Thoracic aorta (tissue), 2 donors: ENCODE data around the gene TIMM23. TPM values are rescaled to one million over a fixed set of nuclear protein-coding genes. Genes with fewer than 3 reads are reported as not detected.
"Not testable (repeated sequence)": the region's sequence is repeated elsewhere in the genome, so short reads cannot be mapped to it uniquely, and the experiment has no call there.

ENCODE experiments used
- ATAC-seq: fragments of 150-250 bp; one replicate; pipeline ENCODE4 v1.8.0; 2017; ENCODE audit warnings: low read depth; ENCODE audit not compliant: insufficient number of reproducible peaks, low FRiP score
- DNase-seq: peaks from one replicate; pipeline ENCODE4 v3.0.0-alpha.2; 2020; ENCODE audit warnings: low spot score
- H3K27ac ChIP-seq, 2 donors: fragments of 200-600 bp; sonication (generic); 1 replicate in 1 of 2; 2 replicates in 1 of 2; pipeline ENCODE4 v1.5.1; 2016; ENCODE audit warnings: mild to moderate bottlenecking in 2 of 2, moderate library complexity in 2 of 2
- H3K27me3 ChIP-seq: fragments of 200-600 bp; sonication (generic); replicated peaks from 2 replicates; pipeline ENCODE4 v1.6.0; 2016; ENCODE audit warnings: mild to moderate bottlenecking; ENCODE audit not compliant: insufficient read depth
- H3K36me3 ChIP-seq: fragments of 200-600 bp; sonication (generic); one replicate; pipeline ENCODE4 v1.5.1; 2016
- H3K4me1 ChIP-seq, 2 donors: fragments of 200-600 bp; sonication (generic); 1 replicate in 1 of 2; 2 replicates in 1 of 2; pipeline versions ENCODE4 v1.5.1 to v1.6.0; 2016; ENCODE audit warnings: low read depth in 2 of 2, mild to moderate bottlenecking in 1 of 2; ENCODE audit not compliant: control insufficient read depth in 1 of 2
- H3K4me3 ChIP-seq: fragments of 200-600 bp; sonication (generic); 2 replicates; pipeline ENCODE4 v1.5.1; 2016; ENCODE audit warnings: mild to moderate bottlenecking
- H3K9me3 ChIP-seq: fragments of 200-600 bp; sonication (generic); 2 replicates; pipeline ENCODE4 v1.5.1; 2016
- total RNA-seq, 2 donors: library from RNA; depleted of rRNA; stranded (reverse); fragments of >200 nt; gene quantifications; one replicate each; pipeline versions ENCODE4 v1.1.0 to v1.2.3, GENCODE V29; 2016

Gene TIMM23, protein sequence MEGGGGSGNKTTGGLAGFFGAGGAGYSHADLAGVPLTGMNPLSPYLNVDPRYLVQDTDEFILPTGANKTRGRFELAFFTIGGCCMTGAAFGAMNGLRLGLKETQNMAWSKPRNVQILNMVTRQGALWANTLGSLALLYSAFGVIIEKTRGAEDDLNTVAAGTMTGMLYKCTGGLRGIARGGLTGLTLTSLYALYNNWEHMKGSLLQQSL
- total RNA-seq, result 10 to 100 TPM; 37.9 to 51.5 TPM

DNA sequence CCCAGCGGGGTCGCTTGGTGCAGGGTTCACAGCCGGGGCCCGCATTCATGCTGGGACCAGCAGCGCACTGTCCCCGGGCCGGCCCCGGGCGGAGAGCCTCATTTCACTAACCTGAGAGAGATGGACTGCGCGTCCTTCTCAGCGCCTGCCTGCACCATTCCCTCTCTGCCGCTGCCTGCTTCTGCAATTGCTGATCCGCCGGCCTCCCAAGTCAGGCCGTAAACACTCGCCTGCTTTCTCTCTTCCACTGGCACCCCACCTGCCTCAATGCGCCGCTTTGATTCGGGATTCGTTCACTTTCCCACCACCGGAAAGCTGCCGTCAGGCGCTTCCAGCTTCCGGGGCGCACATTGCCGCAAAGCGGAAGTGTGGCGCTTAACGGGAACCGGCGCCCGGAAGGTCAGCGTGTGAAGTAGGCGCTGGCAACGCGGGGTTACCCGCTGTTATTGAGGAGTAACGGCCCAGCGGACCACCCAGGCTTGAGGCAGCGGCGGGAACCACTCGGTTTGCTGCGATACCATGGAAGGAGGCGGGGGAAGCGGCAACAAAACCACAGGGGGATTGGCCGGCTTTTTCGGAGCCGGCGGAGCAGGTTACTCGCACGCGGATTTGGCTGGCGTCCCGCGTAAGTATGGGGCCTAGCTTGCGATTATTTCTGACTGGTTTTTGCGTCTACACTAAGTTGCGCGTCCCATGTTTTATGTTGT is at the start of gene TIMM23:
Gene TIMM23, plus strand, starts transcription at position 384 of the 707 bp plus-strand sequence. Its CDS starts 136 bp downstream, at position 520.
- H3K36me3 ChIP-seq, H3K27me3 ChIP-seq, H3K9me3 ChIP-seq: not testable (repeated sequence)
- peak within 1 kb of the TSS; percentile 84 for H3K4me3 ChIP-seq
- peak; percentile 49 for ATAC-seq
- H3K4me1 ChIP-seq, result peaks cover 18 to 19% of the 10 kb centered on the region in 2 donors
- peak; percentile 11 for DNase-seq
- H3K27ac ChIP-seq, result peak within 1 kb of the TSS; percentile 38 to 67

DNA sequence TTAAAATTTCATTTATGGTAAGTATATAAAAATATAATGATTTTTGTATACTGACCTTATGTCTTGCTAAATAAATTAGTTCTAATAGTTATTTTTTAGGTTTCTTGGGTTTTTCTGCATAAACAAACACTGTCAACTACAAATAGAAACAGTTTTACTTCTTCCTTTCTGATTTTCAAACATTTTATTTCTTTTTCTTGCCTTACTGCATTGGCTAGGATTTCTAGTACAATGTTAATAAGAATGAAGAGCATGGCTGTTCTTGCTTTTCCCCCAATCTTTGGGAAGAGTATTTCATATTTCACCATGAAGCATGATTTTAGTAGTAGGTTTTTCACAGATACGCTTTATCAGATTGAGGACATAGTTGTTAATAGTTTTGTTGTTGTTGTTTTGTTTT is 45.5 kb upstream of the TIMM23 start:
- H3K4me3 ChIP-seq, H3K36me3 ChIP-seq, DNase-seq, H3K27ac ChIP-seq, ATAC-seq, H3K4me1 ChIP-seq, H3K27me3 ChIP-seq, H3K9me3 ChIP-seq: not testable (repeated sequence)

DNA sequence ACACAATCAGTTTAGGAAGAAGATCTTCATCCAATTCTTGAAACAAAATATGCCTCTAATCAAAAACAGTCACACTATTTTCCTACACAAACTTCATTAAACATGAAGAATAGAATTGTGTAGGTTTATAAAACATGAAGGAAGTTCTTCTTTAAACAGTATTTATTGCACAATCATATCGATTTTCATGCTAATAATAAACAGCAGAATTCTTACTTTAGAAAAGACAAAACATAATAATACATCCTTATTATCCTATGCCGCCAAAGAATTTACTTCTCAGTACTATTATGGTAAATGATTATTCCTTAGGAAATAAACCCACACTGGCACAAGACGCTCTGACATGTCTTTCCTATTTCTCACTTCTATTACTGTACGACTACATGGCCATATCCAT is 41.0 kb upstream of the TIMM23 start:
- not testable (repeated sequence) for H3K27ac ChIP-seq, H3K36me3 ChIP-seq, H3K4me3 ChIP-seq, H3K9me3 ChIP-seq, ATAC-seq, H3K27me3 ChIP-seq, H3K4me1 ChIP-seq, DNase-seq

DNA sequence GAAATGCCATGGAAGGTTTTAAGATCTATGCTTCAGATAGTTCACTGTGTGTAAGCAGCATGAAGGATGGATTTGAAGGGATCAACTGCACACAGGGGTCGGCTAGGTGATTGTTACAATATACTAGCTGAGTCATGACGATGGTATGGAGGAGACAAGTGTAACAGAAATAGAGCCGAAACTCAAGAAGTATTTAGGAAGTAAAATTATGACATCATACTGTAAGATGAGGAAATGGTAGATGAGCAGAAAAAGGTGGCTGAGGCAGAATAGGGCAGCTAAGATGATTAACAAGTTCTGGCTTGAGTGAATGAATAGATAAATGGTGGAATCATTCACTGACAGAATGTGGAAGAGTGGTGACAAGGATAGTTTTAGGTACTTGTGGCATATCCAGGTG is 37.5 kb upstream of the TIMM23 start:
- not testable (repeated sequence) for H3K36me3 ChIP-seq, H3K27ac ChIP-seq, H3K9me3 ChIP-seq, DNase-seq, H3K4me3 ChIP-seq, H3K27me3 ChIP-seq, ATAC-seq, H3K4me1 ChIP-seq

DNA sequence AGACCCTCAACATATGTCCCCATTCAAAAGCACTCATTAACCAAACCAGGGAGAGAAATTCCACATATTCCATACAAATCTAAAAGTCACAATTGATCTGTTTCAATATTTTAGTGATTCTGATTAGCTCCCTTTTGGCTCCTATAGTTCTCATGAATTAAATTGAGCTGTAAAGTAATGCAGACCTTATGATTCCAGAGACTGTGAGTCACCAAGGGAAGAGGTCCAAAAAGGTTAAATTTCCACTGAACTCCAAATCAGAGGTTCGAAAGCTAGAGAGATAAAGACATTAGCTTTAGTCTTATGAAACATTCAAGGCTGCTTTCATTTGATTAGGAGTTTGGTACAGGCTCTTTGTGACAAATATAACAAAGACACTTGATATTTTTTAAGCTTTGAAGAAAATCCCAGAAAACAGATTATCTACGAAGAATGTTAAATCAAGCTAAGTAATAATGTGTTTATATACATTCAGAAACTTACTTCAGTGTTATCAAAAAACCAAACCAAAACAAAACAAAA is 33.1 kb upstream of the TIMM23 start:
- H3K36me3 ChIP-seq, H3K4me1 ChIP-seq, H3K9me3 ChIP-seq, H3K27ac ChIP-seq, ATAC-seq, H3K4me3 ChIP-seq, H3K27me3 ChIP-seq, DNase-seq: not testable (repeated sequence)

DNA sequence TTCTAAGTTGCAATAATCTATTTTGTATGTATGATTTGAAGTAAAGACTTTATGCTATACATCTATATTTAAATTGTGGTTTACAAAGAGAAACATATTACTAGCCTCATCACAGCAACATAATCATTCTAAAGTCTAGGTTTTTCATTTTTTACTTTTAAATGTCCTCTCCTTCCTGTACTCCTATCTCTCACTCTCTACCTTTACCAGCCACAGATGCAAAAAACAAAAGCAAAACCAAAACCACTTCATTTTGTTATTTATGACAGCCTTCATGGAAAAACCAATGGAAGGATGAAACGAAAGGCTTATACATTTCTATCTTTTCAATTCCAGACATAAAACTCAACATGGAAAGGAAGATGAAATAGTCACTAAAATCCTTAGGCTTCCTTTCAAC is 31.1 kb upstream of the TIMM23 start:
- not testable (repeated sequence) for DNase-seq, H3K4me1 ChIP-seq, ATAC-seq, H3K9me3 ChIP-seq, H3K36me3 ChIP-seq, H3K27me3 ChIP-seq, H3K4me3 ChIP-seq, H3K27ac ChIP-seq

DNA sequence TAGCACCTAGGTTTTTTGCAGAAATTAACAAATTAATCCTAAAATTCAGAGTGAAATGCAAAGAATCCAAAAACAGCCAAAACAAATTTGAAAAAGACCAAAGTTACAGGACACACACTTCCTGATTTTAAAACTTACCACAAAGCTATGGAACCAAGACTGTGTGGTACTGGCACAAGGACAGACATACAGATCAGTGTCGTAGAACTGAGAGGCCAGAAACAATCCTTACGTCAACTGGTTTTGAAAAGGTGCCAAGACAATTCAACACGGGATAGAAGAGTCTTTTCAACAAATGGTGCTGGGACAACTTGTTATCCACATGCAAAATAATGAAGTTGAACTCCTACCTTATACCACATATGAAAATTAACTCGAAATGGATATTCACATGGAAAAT is 26.8 kb upstream of the TIMM23 start:
- not testable (repeated sequence) for H3K36me3 ChIP-seq, ATAC-seq, H3K4me1 ChIP-seq, DNase-seq, H3K27ac ChIP-seq, H3K4me3 ChIP-seq, H3K27me3 ChIP-seq, H3K9me3 ChIP-seq

DNA sequence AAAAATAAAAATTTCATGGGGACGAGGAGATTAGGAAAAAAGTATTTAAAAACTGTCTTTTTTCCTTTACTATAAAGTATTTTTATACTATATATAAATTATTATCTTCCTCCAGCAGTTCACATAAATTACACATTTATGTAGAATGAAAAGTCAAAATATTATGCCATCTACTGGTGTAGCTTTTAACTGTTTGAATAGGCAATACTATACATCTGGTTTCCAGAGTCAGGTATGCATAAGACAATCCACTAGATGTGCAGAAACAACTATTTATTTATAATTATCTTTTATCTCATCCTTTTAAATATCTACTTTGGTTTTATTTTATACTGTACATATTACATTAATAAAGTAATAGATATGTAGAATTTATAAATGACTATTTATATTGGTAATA is 24.9 kb upstream of the TIMM23 start:
- H3K27ac ChIP-seq, H3K4me3 ChIP-seq, H3K4me1 ChIP-seq, H3K36me3 ChIP-seq, DNase-seq, H3K9me3 ChIP-seq, H3K27me3 ChIP-seq, ATAC-seq: not testable (repeated sequence)

DNA sequence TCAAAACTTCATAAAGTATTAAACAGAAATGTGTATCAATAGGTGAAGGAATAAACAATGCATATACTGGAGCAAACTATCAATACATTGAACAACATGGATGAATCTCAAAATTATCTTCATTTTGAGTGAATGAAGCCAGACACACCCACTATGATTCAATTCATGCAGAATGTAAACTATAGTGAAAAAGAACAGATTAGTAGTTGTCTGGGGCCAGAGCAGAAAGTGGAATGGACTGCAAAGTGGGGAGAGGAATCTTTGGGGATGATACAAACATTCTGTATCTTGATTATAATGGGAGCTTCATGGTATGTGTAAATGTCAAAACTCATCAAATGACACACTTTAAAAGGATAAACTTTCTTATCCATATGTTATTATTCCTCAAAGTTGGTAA is 23.5 kb upstream of the TIMM23 start:
- not testable (repeated sequence) for H3K9me3 ChIP-seq, H3K36me3 ChIP-seq, H3K27ac ChIP-seq, H3K27me3 ChIP-seq, H3K4me1 ChIP-seq, DNase-seq, H3K4me3 ChIP-seq, ATAC-seq

DNA sequence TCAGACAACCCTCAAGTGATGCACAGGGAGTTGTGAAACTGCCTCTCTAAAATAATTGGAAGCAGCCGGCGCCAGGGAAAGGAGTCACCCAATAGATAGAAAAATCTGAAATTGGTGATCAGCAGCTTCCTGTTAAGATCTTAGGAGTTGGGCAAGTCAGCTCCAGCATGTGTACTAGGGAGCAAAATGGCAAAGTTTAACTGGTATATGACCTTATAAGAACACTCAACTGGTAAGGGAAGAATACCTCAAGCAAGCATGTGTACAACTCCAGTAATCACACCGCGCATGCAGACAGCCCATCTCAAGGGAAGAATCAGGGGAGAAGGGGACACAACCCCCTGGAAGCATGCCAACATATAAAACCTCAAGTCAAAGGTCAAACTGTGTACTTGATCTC is 17.9 kb upstream of the TIMM23 start:
- not testable (repeated sequence) for H3K36me3 ChIP-seq, H3K27me3 ChIP-seq, H3K4me1 ChIP-seq, H3K4me3 ChIP-seq, H3K27ac ChIP-seq, DNase-seq, ATAC-seq, H3K9me3 ChIP-seq

DNA sequence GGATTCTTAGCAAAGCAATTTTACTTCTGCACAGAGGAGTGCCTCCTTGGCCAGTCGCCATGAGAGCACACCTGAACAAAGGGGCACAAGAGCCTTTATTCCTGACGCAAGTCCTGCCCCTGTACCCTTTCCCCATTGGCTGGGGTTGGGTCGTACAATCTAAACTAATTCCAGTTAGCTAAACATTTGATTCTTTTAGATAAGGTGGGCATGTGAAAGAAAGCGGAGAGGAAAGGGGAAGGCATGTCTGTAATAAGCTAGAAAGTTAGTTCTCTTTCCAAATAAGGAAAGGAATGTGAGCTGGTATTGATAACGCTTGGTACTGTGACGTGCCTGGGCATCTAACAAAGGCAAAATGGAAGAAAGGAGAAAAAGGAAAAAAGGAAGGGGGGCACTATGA is 15.7 kb upstream of the TIMM23 start:
- ATAC-seq, H3K9me3 ChIP-seq: not testable (repeated sequence)

DNA sequence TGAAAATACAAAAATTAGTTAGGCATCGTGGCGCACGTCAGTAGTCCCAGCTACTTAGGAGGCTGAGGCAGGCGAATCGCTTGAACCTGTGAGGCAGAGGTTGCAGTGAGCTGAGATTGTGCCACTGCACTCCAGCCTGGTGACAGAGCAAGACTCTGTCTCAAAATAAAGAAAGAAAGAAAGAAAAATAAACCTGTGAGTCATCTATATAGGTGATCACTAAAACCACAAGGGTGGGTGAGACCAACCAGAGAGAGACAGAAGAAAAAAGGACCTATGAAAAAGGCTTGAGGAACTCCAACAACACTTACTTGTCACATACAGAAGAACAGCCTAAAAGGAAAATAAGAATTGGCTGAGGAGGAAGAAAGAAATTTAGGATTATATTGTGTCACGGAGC is 14.4 kb upstream of the TIMM23 start:
- H3K27me3 ChIP-seq, ATAC-seq, H3K4me3 ChIP-seq, H3K9me3 ChIP-seq, H3K4me1 ChIP-seq, H3K36me3 ChIP-seq, DNase-seq, H3K27ac ChIP-seq: not testable (repeated sequence)

More for the DNA sequence above, 15.7 kb upstream of the TIMM23 start:
- H3K27ac ChIP-seq, DNase-seq, H3K4me3 ChIP-seq, H3K4me1 ChIP-seq, H3K36me3 ChIP-seq, H3K27me3 ChIP-seq: not testable (repeated sequence)
